HG03558 (cell line): ENCODE results near the gene PRSS1.

Source experiments
- ATAC-seq: cut with Tn5 transposase; IDR thresholded peaks from one replicate; pipeline ENCODE4 v1.9.1; 2021; ENCODE audit warnings: moderate number of reproducible peaks; ENCODE audit not compliant: unreplicated experiment; ENCODE audit errors: extremely low read depth

Gene PRSS1

GRCh38 chr7:142790555-142790954 lies 41.3 kb downstream of the PRSS1 start:
- ATAC-seq = no peak

DNA sequence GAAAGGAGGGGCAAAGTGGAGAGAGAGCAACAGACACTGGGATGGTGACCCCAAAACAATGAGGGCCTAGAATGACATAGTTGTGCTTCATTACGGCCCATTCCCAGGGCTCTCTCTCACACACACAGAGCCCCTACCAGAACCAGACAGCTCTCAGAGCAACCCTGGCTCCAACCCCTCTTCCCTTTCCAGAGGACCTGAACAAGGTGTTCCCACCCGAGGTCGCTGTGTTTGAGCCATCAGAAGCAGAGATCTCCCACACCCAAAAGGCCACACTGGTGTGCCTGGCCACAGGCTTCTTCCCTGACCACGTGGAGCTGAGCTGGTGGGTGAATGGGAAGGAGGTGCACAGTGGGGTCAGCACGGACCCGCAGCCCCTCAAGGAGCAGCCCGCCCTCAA lies 42.2 kb downstream of the PRSS1 start:
- ATAC-seq = no peak

DNA sequence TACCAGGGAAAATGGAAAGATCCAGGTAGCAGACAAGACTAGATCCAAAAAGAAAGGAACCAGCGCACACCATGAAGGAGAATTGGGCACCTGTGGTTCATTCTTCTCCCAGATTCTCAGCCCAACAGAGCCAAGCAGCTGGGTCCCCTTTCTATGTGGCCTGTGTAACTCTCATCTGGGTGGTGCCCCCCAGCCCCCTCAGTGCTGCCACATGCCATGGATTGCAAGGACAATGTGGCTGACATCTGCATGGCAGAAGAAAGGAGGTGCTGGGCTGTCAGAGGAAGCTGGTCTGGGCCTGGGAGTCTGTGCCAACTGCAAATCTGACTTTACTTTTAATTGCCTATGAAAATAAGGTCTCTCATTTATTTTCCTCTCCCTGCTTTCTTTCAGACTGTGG lies 42.9 kb downstream of the PRSS1 start:
- ATAC-seq = no peak

DNA sequence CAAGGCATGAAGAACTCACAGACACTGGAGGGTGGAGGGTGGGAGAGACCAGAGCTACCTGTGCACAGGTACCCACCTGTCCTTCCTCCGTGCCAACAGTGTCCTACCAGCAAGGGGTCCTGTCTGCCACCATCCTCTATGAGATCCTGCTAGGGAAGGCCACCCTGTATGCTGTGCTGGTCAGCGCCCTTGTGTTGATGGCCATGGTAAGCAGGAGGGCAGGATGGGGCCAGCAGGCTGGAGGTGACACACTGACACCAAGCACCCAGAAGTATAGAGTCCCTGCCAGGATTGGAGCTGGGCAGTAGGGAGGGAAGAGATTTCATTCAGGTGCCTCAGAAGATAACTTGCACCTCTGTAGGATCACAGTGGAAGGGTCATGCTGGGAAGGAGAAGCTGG lies 43.3 kb downstream of the PRSS1 start:
- no peak for ATAC-seq

DNA sequence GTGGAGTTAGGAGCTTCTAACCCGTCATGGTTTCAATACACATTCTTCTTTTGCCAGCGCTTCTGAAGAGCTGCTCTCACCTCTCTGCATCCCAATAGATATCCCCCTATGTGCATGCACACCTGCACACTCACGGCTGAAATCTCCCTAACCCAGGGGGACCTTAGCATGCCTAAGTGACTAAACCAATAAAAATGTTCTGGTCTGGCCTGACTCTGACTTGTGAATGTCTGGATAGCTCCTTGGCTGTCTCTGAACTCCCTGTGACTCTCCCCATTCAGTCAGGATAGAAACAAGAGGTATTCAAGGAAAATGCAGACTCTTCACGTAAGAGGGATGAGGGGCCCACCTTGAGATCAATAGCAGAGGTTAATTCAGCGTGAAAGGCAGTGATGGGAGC lies 43.9 kb downstream of the PRSS1 start:
- no peak for ATAC-seq

DNA sequence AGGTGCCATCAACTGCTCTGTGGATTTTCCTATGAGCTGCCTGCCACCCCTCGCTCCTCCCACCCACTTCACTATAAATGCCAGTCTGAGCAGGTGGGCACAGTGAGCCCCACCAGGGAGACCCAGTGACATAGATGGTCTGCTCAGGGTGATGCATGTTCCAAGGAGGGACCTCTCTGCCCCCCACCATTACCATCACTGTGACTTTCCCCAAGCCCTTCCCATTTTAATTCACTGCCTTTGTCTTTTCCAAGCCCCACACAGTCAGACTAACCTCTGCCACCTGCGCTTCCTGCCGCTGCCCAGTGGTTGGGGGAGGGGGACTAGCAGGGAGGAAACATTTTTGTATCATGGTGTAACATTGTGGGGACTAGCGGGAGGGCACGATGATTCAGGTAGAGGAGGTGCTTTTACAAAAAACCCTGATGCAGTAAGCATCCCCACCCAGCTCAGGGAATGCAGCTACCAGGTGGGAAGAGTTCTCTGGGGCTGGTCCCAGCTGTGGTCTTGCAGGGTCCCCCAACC lies 46.1 kb downstream of the PRSS1 start:
- ATAC-seq = no peak

DNA sequence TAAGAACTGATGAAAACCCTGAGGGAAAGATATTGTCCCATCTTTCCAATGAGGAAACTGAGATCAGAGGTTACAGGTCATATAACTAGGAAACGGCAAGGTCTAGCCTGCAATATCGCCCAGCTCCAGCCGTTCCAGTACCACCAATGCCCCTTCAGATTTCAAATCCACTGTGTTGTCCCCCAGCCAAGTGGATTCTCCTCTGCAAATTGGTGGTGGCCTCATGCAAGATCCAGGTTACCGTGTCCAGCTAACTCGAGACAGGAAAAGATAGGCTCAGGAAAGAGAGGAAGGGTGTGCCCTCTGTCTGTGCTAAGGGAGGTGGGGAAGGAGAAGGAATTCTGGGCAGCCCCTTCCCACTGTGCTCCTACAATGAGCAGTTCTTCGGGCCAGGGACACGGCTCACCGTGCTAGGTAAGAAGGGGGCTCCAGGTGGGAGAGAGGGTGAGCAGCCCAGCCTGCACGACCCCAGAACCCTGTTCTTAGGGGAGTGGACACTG lies 46.8 kb downstream of the PRSS1 start:
- ATAC-seq = no peak

DNA sequence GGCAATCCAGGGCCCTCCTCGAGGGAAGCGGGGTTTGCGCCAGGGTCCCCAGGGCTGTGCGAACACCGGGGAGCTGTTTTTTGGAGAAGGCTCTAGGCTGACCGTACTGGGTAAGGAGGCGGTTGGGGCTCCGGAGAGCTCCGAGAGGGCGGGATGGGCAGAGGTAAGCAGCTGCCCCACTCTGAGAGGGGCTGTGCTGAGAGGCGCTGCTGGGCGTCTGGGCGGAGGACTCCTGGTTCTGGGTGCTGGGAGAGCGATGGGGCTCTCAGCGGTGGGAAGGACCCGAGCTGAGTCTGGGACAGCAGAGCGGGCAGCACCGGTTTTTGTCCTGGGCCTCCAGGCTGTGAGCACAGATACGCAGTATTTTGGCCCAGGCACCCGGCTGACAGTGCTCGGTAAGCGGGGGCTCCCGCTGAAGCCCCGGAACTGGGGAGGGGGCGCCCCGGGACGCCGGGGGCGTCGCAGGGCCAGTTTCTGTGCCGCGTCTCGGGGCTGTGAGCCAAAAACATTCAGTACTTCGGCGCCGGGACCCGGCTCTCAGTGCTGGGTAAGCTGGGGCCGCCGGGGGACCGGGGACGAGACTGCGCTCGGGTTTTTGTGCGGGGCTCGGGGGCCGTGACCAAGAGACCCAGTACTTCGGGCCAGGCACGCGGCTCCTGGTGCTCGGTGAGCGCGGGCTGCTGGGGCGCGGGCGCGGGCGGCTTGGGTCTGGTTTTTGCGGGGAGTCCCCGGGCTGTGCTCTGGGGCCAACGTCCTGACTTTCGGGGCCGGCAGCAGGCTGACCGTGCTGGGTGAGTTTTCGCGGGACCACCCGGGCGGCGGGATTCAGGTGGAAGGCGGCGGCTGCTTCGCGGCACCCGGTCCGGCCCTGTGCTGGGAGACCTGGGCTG lies 47.5 kb downstream of the PRSS1 start:
- no peak for ATAC-seq

DNA sequence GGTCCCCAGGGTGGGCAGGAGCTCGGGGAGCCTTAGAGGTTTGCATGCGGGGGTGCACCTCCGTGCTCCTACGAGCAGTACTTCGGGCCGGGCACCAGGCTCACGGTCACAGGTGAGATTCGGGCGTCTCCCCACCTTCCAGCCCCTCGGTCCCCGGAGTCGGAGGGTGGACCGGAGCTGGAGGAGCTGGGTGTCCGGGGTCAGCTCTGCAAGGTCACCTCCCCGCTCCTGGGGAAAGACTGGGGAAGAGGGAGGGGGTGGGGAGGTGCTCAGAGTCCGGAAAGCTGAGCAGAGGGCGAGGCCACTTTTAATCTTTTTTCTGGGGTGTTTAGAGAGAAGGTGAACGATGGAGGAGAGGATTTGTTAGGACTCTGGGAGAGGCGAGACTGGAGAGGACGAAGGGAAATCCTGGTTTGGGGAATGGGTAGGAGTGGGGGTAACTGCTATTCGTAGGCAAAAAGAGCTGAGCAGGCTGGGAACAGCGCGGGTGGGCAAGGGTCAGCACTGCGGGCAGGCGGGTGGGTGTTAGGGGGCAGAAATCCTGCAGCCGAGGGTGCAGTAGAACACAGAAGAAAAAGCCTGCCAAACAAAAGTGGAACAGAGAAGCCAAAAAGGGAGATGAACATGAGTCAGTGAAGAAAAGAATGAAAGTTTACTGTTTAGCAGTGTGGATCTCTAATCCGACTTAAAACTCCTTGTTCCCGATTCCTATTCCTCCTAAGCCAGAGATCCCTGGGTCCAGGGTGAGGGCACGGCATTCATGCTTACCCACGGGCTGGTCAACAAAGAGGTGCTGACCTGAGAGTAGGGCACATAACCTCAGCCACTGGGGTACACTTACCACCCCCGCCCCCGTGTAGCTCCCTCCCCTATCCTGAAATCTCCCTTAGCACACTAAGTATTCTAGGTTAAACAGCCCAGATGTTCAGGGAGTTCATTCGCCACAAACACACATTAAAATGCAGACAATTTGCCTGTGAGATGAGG lies 48.4 kb downstream of the PRSS1 start:
- ATAC-seq = no peak

GRCh38 chr7:142798451-142799436 lies 49.5 kb downstream of the PRSS1 start:
- ATAC-seq = no peak

DNA sequence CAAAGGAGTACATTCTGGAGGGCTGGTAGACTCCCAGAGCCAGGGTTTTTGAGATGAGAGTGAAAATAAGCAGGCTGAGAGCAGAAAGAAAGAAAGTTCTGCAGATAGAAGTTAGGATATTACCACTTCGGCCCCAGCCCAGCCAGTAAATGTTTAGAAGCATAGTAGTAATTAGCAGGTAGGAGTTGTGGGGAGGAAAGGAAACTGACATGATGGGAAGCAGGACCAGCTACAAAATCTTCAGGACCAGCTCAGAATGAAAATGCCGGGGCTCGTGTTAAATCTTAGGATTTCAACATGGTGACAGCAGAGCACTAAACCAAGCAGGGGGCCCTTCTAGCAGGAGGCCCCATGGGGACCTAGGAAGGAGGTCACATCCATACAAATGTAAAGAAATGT lies 50.2 kb downstream of the PRSS1 start:
- no peak for ATAC-seq

DNA sequence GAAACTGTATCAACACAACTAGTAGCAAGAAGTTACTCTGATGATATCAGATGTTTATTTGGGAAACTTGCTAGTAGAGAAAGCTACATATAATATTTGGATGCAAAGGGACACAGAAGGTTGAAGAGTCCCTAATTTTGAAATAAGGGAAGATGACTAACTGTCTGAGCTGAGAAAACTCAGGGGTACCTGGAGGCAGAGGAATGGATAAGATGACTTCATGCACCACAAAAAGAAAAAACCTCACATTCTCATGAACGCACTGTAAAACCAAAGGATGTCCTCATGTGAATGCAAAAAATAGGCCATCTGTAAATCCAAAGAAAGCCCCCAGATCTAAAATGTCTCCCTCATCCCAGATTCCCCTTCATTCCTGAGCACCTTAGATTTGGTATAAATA lies 50.8 kb downstream of the PRSS1 start:
- no peak for ATAC-seq

DNA sequence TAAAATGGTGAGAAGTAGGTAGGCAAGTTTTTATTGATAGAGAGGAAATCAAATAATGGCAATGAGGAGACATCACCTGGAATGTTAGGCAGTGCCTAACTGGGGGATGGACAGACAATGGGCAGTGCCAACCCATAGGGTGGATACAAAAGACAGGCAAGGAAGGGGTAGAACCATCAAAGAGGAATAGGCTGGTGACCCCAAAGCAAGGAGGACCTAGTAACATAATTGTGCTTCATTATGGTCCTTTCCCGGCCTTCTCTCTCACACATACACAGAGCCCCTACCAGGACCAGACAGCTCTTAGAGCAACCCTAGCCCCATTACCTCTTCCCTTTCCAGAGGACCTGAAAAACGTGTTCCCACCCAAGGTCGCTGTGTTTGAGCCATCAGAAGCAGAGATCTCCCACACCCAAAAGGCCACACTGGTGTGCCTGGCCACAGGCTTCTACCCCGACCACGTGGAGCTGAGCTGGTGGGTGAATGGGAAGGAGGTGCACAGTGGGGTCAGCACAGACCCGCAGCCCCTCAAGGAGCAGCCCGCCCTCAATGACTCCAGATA lies 51.5 kb downstream of the PRSS1 start:
- no peak for ATAC-seq

DNA sequence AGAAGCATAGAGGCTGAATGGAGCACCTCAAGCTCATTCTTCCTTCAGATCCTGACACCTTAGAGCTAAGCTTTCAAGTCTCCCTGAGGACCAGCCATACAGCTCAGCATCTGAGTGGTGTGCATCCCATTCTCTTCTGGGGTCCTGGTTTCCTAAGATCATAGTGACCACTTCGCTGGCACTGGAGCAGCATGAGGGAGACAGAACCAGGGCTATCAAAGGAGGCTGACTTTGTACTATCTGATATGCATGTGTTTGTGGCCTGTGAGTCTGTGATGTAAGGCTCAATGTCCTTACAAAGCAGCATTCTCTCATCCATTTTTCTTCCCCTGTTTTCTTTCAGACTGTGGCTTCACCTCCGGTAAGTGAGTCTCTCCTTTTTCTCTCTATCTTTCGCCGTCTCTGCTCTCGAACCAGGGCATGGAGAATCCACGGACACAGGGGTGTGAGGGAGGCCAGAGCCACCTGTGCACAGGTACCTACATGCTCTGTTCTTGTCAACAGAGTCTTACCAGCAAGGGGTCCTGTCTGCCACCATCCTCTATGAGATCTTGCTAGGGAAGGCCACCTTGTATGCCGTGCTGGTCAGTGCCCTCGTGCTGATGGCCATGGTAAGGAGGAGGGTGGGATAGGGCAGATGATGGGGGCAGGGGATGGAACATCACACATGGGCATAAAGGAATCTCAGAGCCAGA lies 52.5 kb downstream of the PRSS1 start:
- ATAC-seq = no peak

GRCh38 chr7:142802301-142802700 lies 53.0 kb downstream of the PRSS1 start:
- ATAC-seq = no peak
